OCI-LY1 (cell line): ENCODE measurements around the gene SRSF7.

Source experiments
- CTCF ChIP-seq: fragments of 200-600 bp; sonication (generic), shearing (Covaris generic); IDR thresholded peaks from 2 replicates; pipeline ENCODE4 v1.5.1; 2017; ENCODE audit warnings: mild to moderate bottlenecking, antibody characterized with exemption, low read length, moderate library complexity, mixed read lengths
- EZH2 ChIP-seq: fragments of 200-600 bp; sonication (generic), shearing (Covaris generic); IDR thresholded peaks from 2 replicates; pipeline ENCODE4 v1.8.0; 2017; ENCODE audit warnings: borderline replicate concordance, mixed run types, mild to moderate bottlenecking, antibody characterized with exemption, low read length, moderate library complexity, mixed read lengths

- no peak for TF ChIP-seq EZH2
- TF ChIP-seq CTCF, result no peak
These were observed 17.7 kb downstream of the SRSF7 start for GRCh38 chr2:38733300-38733971.
